Measurements from ENCODE around the gene KAT2B.
"Not testable (repeated sequence)": the region's sequence is repeated elsewhere in the genome, so short reads cannot be mapped to it uniquely, and the experiment has no call there.

DNA sequence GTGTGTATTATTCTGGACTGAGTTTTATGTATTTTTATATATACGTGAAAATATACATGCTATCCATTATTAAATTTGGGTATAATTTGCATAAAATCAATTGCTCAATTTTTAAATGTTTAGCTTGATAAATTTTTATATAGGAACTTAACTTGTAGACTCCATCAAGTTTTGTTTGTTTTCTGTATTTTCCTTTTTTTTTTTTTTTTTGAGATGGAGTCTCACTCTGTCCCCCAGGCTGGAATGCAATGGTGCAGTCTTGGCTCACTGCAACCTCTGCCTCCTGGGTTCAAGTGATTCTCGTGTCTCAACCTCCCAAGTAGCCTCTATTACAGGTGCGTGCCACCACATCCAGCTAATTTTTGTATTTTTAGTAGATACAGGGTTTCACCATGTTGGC, 24.2 kb upstream of the KAT2B start:
- TF ChIP-seq, protein P1, sequence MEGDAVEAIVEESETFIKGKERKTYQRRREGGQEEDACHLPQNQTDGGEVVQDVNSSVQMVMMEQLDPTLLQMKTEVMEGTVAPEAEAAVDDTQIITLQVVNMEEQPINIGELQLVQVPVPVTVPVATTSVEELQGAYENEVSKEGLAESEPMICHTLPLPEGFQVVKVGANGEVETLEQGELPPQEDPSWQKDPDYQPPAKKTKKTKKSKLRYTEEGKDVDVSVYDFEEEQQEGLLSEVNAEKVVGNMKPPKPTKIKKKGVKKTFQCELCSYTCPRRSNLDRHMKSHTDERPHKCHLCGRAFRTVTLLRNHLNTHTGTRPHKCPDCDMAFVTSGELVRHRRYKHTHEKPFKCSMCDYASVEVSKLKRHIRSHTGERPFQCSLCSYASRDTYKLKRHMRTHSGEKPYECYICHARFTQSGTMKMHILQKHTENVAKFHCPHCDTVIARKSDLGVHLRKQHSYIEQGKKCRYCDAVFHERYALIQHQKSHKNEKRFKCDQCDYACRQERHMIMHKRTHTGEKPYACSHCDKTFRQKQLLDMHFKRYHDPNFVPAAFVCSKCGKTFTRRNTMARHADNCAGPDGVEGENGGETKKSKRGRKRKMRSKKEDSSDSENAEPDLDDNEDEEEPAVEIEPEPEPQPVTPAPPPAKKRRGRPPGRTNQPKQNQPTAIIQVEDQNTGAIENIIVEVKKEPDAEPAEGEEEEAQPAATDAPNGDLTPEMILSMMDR (IDR thresholded peaks at IDR 0.05): not testable (repeated sequence)
- not testable (repeated sequence) for TF ChIP-seq POLR2A (IDR thresholded peaks at IDR 0.05)
